Measurements from ENCODE around the gene ADPRM.

DNA sequence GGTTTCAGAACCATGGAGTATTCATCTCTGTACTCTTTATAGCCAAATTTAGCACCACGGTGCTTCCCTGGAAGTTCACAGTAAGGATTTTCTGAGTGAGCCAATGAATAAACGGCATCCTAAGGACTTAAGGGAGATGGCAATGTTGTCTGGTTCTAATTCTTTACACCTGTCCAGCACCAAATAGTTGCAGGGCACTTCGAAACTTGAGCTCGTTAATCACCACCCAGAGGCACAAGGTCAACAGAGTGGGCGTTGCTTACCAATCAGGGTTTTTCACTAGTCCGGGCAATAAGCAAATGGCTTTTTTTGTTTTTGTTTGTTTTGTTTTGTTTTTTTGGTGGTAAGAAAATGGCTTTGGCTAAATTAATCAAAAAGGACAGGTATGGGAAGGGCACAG is 60.7 kb downstream of the ADPRM start:
- TF ChIP-seq, protein P1, sequence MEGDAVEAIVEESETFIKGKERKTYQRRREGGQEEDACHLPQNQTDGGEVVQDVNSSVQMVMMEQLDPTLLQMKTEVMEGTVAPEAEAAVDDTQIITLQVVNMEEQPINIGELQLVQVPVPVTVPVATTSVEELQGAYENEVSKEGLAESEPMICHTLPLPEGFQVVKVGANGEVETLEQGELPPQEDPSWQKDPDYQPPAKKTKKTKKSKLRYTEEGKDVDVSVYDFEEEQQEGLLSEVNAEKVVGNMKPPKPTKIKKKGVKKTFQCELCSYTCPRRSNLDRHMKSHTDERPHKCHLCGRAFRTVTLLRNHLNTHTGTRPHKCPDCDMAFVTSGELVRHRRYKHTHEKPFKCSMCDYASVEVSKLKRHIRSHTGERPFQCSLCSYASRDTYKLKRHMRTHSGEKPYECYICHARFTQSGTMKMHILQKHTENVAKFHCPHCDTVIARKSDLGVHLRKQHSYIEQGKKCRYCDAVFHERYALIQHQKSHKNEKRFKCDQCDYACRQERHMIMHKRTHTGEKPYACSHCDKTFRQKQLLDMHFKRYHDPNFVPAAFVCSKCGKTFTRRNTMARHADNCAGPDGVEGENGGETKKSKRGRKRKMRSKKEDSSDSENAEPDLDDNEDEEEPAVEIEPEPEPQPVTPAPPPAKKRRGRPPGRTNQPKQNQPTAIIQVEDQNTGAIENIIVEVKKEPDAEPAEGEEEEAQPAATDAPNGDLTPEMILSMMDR (conservative IDR thresholded peaks at IDR 0.05; ENCODE audit: low read depth in 2 of 2), result no peak
- TF ChIP-seq EZH2phosphoT487 (IDR thresholded peaks at IDR 0.05; ENCODE audit: unreplicated experiment), result no peak
